B cell (primary cell): Measurements from ENCODE around the gene EYS. TPM values are rescaled to one million over a fixed set of nuclear protein-coding genes. Genes with fewer than 3 reads are reported as not detected.

Experiments used
- ATAC-seq: fragments of 200-7000 bp; cut with Tn5 transposase; one replicate; pipeline ENCODE4 v1.10.0; 2021; ENCODE audit warnings: low read depth, mild to moderate bottlenecking, moderate number of reproducible peaks, moderate library complexity
- CTCF ChIA-PET: fragments of 350-600 bp; sonication (Branson Sonifier 250); formaldehyde crosslinking; loops from one replicate; lab custom pipeline; 2021; ENCODE audit warnings: antibody characterized with exemption, inconsistent platforms; lab: Charles Lee
- POLR2A ChIA-PET: fragments of 350-600 bp; sonication (Branson Sonifier 250); formaldehyde crosslinking; loops from one replicate; lab custom pipeline; 2021; ENCODE audit warnings: antibody characterized with exemption; lab: Charles Lee
- DNase-seq: peaks from one replicate; pipeline ENCODE4 v3.0.0; 2013
- H2AFZ ChIP-seq: 2 replicates; pipeline ENCODE4 v1.6.1; 2012; ENCODE audit warnings: mild to moderate bottlenecking, low read depth, low read length; ENCODE audit not compliant: insufficient read depth, poor library complexity, severe bottlenecking
- H3K27ac ChIP-seq, 2 donors: 1 replicate in 1 of 2; 2 replicates in 1 of 2; pipeline ENCODE4 v1.5.1; 2012 to 2013; ENCODE audit warnings: low read length in 2 of 2, mild to moderate bottlenecking in 2 of 2, moderate library complexity in 1 of 2
- H3K27me3 ChIP-seq, 4 experiments: fragments of 200-600 bp in 1 of 4; sonication (generic) in 1 of 4; replicated peaks in 1 of 4; 1 replicate in 2 of 4; 2 replicates in 2 of 4; pipeline versions ENCODE4 v1.6.1 to v1.7.0; 2013 to 2016; ENCODE audit warnings: low read length in 3 of 4, mild to moderate bottlenecking in 2 of 4, mixed read lengths in 1 of 4, moderate library complexity in 1 of 4; ENCODE audit not compliant: insufficient read depth in 4 of 4, control insufficient read depth in 3 of 4; ENCODE audit errors: control extremely low read depth in 1 of 4
- H3K36me3 ChIP-seq, 2 experiments: replicated peaks in 1 of 2; 1 replicate in 1 of 2; 2 replicates in 1 of 2; pipeline versions ENCODE4 v1.6.1 to v1.7.1; 2013; ENCODE audit warnings: low read length in 1 of 2; ENCODE audit not compliant: insufficient read depth in 2 of 2, control insufficient read depth in 1 of 2; ENCODE audit errors: control extremely low read depth in 1 of 2, extremely low read depth in 1 of 2
- H3K4me1 ChIP-seq, 2 donors: fragments of 200-600 bp in 1 of 2; sonication (generic) in 1 of 2; 1 replicate in 1 of 2; 2 replicates in 1 of 2; pipeline versions ENCODE4 v1.5.1 to v1.6.1; 2013 to 2017; ENCODE audit warnings: low read length in 2 of 2; ENCODE audit not compliant: control insufficient read depth in 2 of 2, insufficient read depth in 2 of 2
- H3K4me2 ChIP-seq: replicated peaks from 2 replicates; pipeline ENCODE3; 2012; ENCODE audit warnings: mild to moderate bottlenecking, low read depth, low read length; ENCODE audit not compliant: poor library complexity, severe bottlenecking
- H3K4me3 ChIP-seq, 5 experiments: fragments of 200-600 bp in 1 of 5; sonication (generic) in 1 of 5; 1 replicate in 3 of 5; 2 replicates in 2 of 5; pipeline versions ENCODE4 v1.5.1 to v1.7.0; 2011 to 2016; ENCODE audit warnings: low read length in 4 of 5, mild to moderate bottlenecking in 4 of 5, low read depth in 2 of 5, control low read depth in 1 of 5, moderate library complexity in 1 of 5; ENCODE audit not compliant: insufficient read depth in 1 of 5; ENCODE audit errors: control extremely low read depth in 1 of 5, extremely low read depth in 1 of 5
- H3K79me2 ChIP-seq: fragments of 200-600 bp; sonication (generic); one replicate; pipeline ENCODE4 v1.6.0; 2016; ENCODE audit warnings: low read length; ENCODE audit not compliant: control insufficient read depth, insufficient read depth
- H3K9ac ChIP-seq: fragments of 200-600 bp; sonication (generic); 2 replicates; pipeline ENCODE4 v1.6.1; 2017; ENCODE audit warnings: mild to moderate bottlenecking, low read length, moderate library complexity
- H3K9me3 ChIP-seq, 3 donors: one replicate each; pipeline versions ENCODE4 v1.6.1 to v1.7.1; 2013; ENCODE audit warnings: low read length in 2 of 3; ENCODE audit not compliant: control insufficient read depth in 2 of 3, insufficient read depth in 1 of 3; ENCODE audit errors: control extremely low read depth in 1 of 3
- H4K20me1 ChIP-seq: 2 replicates; pipeline ENCODE4 v1.6.0; 2012; ENCODE audit warnings: mild to moderate bottlenecking, low read length; ENCODE audit not compliant: insufficient read depth, control insufficient read depth, poor library complexity, severe bottlenecking
- H3K27ac Mint-ChIP-seq: one replicate; pipeline ENCODE4 v1.8.0; 2021; ENCODE audit warnings: mixed read lengths
- H3K27me3 Mint-ChIP-seq: one replicate; pipeline ENCODE4 v1.8.0; 2021; ENCODE audit warnings: mixed read lengths
- H3K4me1 Mint-ChIP-seq: one replicate; pipeline ENCODE4 v1.8.0; 2021; ENCODE audit warnings: mixed read lengths
- H3K4me3 Mint-ChIP-seq: one replicate; pipeline ENCODE4 v1.8.0; 2021; ENCODE audit warnings: mixed read lengths
- H3K9me3 Mint-ChIP-seq: one replicate; pipeline ENCODE4 v1.8.0; 2022; ENCODE audit warnings: mixed read lengths; ENCODE audit not compliant: insufficient read depth
- CTCF ChIP-seq: fragments of 200-600 bp; IDR thresholded peaks from one replicate; pipeline ENCODE4 v1.8.0; 2022; ENCODE audit warnings: antibody characterized with exemption, mild to moderate bottlenecking
- EZH2 ChIP-seq: IDR thresholded peaks from 2 replicates; pipeline ENCODE4 v1.6.1; 2012; ENCODE audit warnings: borderline replicate concordance, low read depth, mild to moderate bottlenecking, moderate library complexity, low read length; ENCODE audit not compliant: insufficient read depth, poor library complexity, severe bottlenecking
- WGBS: methylation state at CpG from one replicate; pipeline ENCODE4 v1.1.5; 2013; ENCODE audit warnings: missing lambda C conversion rate; ENCODE audit not compliant: insufficient coverage; 5-methylcytosine and 5-hydroxymethylcytosine counted together
- intact Hi-C: fragments of 100-400 bp; cut with micrococcal nuclease; formaldehyde crosslinking; loops from one replicate; pipeline ENCODE4 v1.10.0; 2022
- polyA plus RNA-seq: library from polyadenylated mRNA; depleted of rRNA; stranded (reverse); fragments of >200 nt; gene quantifications from 2 replicates; pipeline ENCODE4 v1.2.3, GENCODE V29; 2012
- total RNA-seq, 2 donors: library from RNA; stranded (reverse); fragments of 120-200 nt in 1 of 2; gene quantifications; 1 replicate in 1 of 2; 2 replicates in 1 of 2; pipeline versions ENCODE4 v1.2.3 to v1.2.4, GENCODE V29; 2013 to 2022

The EYS gene
- total and polyA plus RNA-seq, 2 donors (not counting 1 experiment from before 2014, with no cell fraction given): not detected

- Histone ChIP-seq H4K20me1 (no peaks in the 10 kb centered on the region), H3K36me3 (no peaks in the 10 kb centered on the region), H3K79me2 (no peaks in the 10 kb centered on the region), H3K4me1 (no peaks in the 10 kb centered on the region), H3K4me2 (no peak overlapping the region), H3K4me3 (no peak overlapping the region), H3K27me3 (no peaks in the 10 kb centered on the region), H3K9ac (no peak overlapping the region), H3K9me3 (no peaks in the 10 kb centered on the region), H2AFZ (no peak overlapping the region), H3K27ac (no peak overlapping the region)
- no peak overlapping the region for H3K27ac Mint-ChIP-seq
- TF ChIP-seq CTCF (no peak), EZH2 (no peak)
- H3K9me3 Mint-ChIP-seq: no peaks in the 10 kb centered on the region
- no peaks in the 10 kb centered on the region for H3K4me1 Mint-ChIP-seq
- H3K4me3 Mint-ChIP-seq: no peak overlapping the region
- no peaks in the 10 kb centered on the region for H3K27me3 Mint-ChIP-seq
- ChIA-PET POLR2A (no interaction called here), CTCF (no interaction called here)
- ATAC-seq (no peak), DNase-seq (no peak)
- no CpG with 5 or more reads among the region's 1 CpG for WGBS
- intact Hi-C loops: no loop called here
These were observed 895.9 kb downstream of the EYS start for GRCh38 chr6:64811119-64811518.

GRCh38 chr6:64807785-64808184, 899.2 kb downstream of the EYS start:
- no peaks in the 10 kb centered on the region for H3K4me1 Mint-ChIP-seq
- H4K20me1 ChIP-seq: no peaks in the 10 kb centered on the region
- TF ChIP-seq EZH2: no peak
- no peak for TF ChIP-seq CTCF
- peaks cover 0 to 7% (median 0%) of the 10 kb centered on the region in 3 donors for H3K9me3 ChIP-seq
- H3K9ac ChIP-seq: no peak overlapping the region
- H3K27ac Mint-ChIP-seq: no peak overlapping the region
- H3K27me3 ChIP-seq: no peaks in the 10 kb centered on the region
- POLR2A ChIA-PET: no interaction called here
- intact Hi-C loops: no loop called here
- no peaks in the 10 kb centered on the region for H3K27me3 Mint-ChIP-seq
- H3K4me2 ChIP-seq: no peak overlapping the region
- H3K4me3 Mint-ChIP-seq: no peak overlapping the region
- no peak overlapping the region for H3K4me3 ChIP-seq
- H3K36me3 ChIP-seq: no peaks in the 10 kb centered on the region
- ATAC-seq (no peak), DNase-seq (no peak)
- CTCF ChIA-PET: no interaction called here
- no peak overlapping the region for H3K27ac ChIP-seq
- 83% methylated on average over 1 of the region's 2 CpGs for WGBS
- no peaks in the 10 kb centered on the region for H3K9me3 Mint-ChIP-seq
- no peak overlapping the region for H2AFZ ChIP-seq
- no peaks in the 10 kb centered on the region for H3K4me1 ChIP-seq
- H3K79me2 ChIP-seq: no peaks in the 10 kb centered on the region
